ENCODE results near the gene ARHGAP32. TPM values are rescaled to one million over a fixed set of nuclear protein-coding genes. Genes with fewer than 3 reads are reported as not detected.
"Not testable (repeated sequence)": the region's sequence is repeated elsewhere in the genome, so short reads cannot be mapped to it uniquely, and the experiment has no call there.

Gene ARHGAP32
- total RNA-seq, 1 donor from 2014 or later, result 42.3 TPM

DNA sequence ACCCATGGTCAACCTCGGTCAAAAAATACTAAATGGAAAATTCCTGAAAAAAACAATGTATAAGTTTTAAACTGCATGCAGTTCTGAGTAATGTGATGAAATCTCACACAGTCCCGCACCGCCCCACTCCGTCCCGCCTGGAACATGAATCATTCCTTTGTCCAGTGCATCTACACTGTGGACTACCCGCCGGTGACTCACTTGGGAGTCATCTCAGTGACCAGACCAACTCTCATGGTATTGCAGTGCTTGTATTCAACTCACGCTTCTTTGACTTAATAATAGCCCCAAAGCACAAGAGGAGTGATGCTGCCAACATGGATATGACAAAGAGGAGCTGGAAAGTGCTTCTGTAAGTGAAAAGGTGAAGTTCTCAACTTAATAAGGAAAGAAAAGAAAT is 48.8 kb downstream of the ARHGAP32 start:
- DNase-seq (ENCODE audit: low spot score, unreplicated experiment), result no peak
- TF ChIP-seq, protein P1, sequence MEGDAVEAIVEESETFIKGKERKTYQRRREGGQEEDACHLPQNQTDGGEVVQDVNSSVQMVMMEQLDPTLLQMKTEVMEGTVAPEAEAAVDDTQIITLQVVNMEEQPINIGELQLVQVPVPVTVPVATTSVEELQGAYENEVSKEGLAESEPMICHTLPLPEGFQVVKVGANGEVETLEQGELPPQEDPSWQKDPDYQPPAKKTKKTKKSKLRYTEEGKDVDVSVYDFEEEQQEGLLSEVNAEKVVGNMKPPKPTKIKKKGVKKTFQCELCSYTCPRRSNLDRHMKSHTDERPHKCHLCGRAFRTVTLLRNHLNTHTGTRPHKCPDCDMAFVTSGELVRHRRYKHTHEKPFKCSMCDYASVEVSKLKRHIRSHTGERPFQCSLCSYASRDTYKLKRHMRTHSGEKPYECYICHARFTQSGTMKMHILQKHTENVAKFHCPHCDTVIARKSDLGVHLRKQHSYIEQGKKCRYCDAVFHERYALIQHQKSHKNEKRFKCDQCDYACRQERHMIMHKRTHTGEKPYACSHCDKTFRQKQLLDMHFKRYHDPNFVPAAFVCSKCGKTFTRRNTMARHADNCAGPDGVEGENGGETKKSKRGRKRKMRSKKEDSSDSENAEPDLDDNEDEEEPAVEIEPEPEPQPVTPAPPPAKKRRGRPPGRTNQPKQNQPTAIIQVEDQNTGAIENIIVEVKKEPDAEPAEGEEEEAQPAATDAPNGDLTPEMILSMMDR (IDR thresholded peaks at IDR 0.05; ENCODE audit: unreplicated experiment), result no peak
- no peak overlapping the region for H3K27ac Mint-ChIP-seq
- peaks cover 5% of the 10 kb centered on the region for H3K4me1 Mint-ChIP-seq (ENCODE audit: low read depth)
- no peaks in the 10 kb centered on the region for H3K27me3 Mint-ChIP-seq
- H3K4me3 Mint-ChIP-seq (ENCODE audit: low read depth), result no peak overlapping the region
- peaks cover 7% of the 10 kb centered on the region for H3K9me3 Mint-ChIP-seq (ENCODE audit: low read depth)
- H3K36me3 Mint-ChIP-seq (ENCODE audit: insufficient read depth), result peaks cover 5% of the 10 kb centered on the region

DNA sequence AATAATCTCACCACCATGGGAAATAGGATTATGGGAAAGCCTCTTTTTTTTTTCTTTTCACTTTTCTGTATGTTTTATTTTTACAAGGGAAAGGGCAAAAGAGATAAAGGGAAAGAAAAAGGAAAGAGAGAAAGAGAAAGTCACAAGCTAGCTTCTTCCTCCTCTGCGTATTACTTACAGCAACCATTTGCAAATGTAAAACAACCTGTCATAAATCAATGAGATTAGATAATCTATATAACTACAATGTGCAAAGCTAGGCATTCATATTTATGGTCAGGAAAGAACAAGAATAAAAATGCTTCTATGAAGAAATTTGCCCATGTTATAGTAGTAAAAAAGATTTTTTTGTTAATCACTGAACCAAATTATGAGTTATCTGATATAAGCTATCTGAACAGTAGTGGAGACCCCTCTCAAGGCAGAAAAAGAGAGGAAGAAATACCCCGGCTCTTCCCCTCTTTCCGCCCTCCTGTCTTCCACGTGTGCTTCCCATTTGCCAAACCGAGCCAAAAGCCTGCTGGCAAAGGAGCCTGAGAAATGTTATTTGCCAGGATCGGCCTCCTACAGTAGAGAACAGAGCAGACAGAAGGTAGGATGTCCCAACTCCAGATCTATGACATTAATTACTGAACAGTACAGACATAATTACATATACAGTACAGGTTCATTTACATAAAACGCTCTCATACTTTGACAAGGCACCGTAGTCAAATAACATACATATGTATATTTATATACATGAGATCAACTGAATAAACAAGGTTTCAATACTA is 50.2 kb downstream of the ARHGAP32 start:
- Mint-ChIP-seq H3K9me3 (ENCODE audit: low read depth) (peaks cover 7% of the 10 kb centered on the region), H3K27me3 (no peaks in the 10 kb centered on the region), H3K4me1 (ENCODE audit: low read depth) (peaks cover 5% of the 10 kb centered on the region), H3K27ac (no peak overlapping the region), H3K36me3 (ENCODE audit: insufficient read depth) (peaks cover 2% of the 10 kb centered on the region), H3K4me3 (ENCODE audit: low read depth) (no peak overlapping the region)
- TF ChIP-seq, protein P1 (IDR thresholded peaks at IDR 0.05; ENCODE audit: unreplicated experiment), result no peak
- no peak for DNase-seq (ENCODE audit: low spot score, unreplicated experiment)

DNA sequence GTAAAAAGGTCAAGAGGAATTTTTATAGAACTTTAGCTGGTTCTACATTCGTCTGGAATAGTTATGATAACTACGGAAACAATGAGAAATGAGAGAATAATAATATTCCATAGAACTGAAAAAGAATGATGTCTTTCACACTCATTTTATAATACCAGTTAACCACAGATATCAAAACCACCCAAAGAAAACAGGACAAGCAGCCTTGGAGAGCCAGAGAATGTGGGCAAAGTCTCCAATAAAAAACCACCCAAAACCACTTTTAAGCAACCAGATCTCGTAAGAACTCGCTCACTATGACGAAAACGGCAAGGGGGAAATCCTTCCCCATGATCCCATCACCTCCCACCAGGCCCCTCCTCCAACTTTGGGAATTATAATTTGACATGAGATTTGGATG is 60.8 kb downstream of the ARHGAP32 start:
- no peaks in the 10 kb centered on the region for H3K27me3 Mint-ChIP-seq
- no peaks in the 10 kb centered on the region for H3K4me1 Mint-ChIP-seq (ENCODE audit: low read depth)
- no peak overlapping the region for H3K27ac Mint-ChIP-seq
- no peak overlapping the region for H3K4me3 Mint-ChIP-seq (ENCODE audit: low read depth)
- H3K9me3 Mint-ChIP-seq (ENCODE audit: low read depth), result peaks cover 8% of the 10 kb centered on the region
- H3K36me3 Mint-ChIP-seq (ENCODE audit: insufficient read depth), result peaks cover 14% of the 10 kb centered on the region
- no peak for DNase-seq (ENCODE audit: low spot score, unreplicated experiment)
- TF ChIP-seq, protein P1 (IDR thresholded peaks at IDR 0.05; ENCODE audit: unreplicated experiment), result no peak

DNA sequence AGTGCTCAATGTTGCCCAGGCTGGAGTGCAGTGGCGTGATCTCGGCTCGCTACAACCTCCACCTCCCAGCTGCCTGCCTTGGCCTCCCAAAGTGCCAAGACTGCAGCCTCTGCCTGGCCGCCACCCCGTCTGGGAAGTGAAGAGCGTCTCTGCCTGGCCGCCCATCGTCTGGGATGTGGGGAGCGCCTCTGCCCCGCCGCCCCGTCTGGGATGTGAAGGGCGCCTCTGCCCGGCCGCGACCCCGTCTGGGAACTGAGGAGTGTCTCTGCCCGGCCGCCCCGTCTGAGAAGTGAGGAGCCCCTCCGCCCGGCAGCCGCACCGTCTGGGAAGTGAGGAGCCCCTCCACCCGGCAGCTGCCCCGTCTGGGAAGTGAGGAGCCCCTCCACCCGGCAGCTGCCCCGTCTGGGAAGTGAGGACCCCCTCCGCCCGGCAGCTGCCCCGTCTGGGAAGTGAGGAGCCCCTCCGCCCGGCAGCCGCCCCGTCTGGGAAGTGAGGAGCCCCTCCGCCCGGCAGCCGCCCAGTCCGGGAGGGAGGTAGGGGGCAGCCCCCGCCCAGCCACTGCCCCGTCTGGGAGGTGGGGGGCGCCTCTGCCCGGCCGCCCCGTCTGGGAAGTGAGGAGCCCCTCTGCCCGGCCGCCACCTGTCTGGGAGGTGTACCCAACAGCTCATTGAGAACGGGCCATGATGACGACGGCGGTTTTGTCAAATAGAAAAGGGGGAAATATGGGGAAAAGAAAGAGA is 63.1 kb downstream of the ARHGAP32 start:
- H3K27ac Mint-ChIP-seq; H3K9me3 Mint-ChIP-seq (ENCODE audit: low read depth); H3K4me3 Mint-ChIP-seq (ENCODE audit: low read depth); H3K4me1 Mint-ChIP-seq (ENCODE audit: low read depth); H3K36me3 Mint-ChIP-seq (ENCODE audit: insufficient read depth); DNase-seq (ENCODE audit: low spot score, unreplicated experiment); H3K27me3 Mint-ChIP-seq: not testable (repeated sequence)

DNA sequence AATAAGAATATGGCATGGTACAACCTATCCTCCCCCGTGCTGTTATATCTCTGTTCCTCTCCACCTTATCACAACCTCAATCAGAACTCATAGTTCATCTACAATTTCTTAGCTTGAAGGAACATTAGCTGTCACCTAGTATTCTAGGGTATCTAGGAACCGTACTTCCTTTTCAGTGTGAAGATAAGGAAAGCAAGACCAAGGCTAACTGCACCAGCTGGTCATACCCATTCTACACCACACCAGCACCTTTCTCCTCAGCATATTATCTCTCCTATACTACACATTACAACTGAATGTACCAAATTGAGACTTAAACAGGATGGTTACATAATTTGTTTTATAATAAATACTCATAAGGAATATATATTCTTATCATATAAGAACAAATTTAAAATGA is 73.1 kb downstream of the ARHGAP32 start:
- peaks cover 10% of the 10 kb centered on the region for H3K36me3 Mint-ChIP-seq (ENCODE audit: insufficient read depth)
- H3K9me3 Mint-ChIP-seq (ENCODE audit: low read depth), result no peaks in the 10 kb centered on the region
- no peak overlapping the region for H3K4me3 Mint-ChIP-seq (ENCODE audit: low read depth)
- no peaks in the 10 kb centered on the region for H3K27me3 Mint-ChIP-seq
- TF ChIP-seq, protein P1 (IDR thresholded peaks at IDR 0.05; ENCODE audit: unreplicated experiment), result no peak
- peaks cover 26% of the 10 kb centered on the region for H3K4me1 Mint-ChIP-seq (ENCODE audit: low read depth)
- H3K27ac Mint-ChIP-seq, result no peak overlapping the region
- no peak for DNase-seq (ENCODE audit: low spot score, unreplicated experiment)
